OCI-LY3 (cell line): ENCODE results near the gene C3orf20.

Experiments
- CTCF ChIP-seq: fragments of 200-600, 300-600 bp; sonication (generic); IDR thresholded peaks from 2 replicates; pipeline ENCODE4 v1.5.1; 2014; ENCODE audit warnings: antibody characterized with exemption, low read length, low read depth
- EZH2phosphoT487 ChIP-seq: fragments of 200-600 bp; shearing (Covaris generic); IDR thresholded peaks from 2 replicates; pipeline ENCODE4 v1.6.1; 2018; ENCODE audit warnings: antibody characterized with exemption, mixed run types, low read depth

GRCh38 chr3:14780927-14781507 is 106.1 kb downstream of the C3orf20 start:
- TF ChIP-seq CTCF (peak; percentile 97), EZH2phosphoT487 (no peak)
